Lower leg skin (tissue), 4 donors: ENCODE measurements around the gene PALM3. TPM values are rescaled to one million over a fixed set of nuclear protein-coding genes. Genes with fewer than 3 reads are reported as not detected.
"Not testable (repeated sequence)": the region's sequence is repeated elsewhere in the genome, so short reads cannot be mapped to it uniquely, and the experiment has no call there.

Experiments
- DNase-seq, 2 donors: peaks; one replicate each; pipeline ENCODE4 v3.0.0-alpha.2; 2019; ENCODE audit warnings: low spot score in 2 of 2
- H3K4me3 ChIP-seq: fragments of 200-600 bp; sonication (generic); 2 replicates; pipeline ENCODE4 v1.5.1; 2017; ENCODE audit warnings: mild to moderate bottlenecking, low read depth; ENCODE audit not compliant: poor library complexity, severe bottlenecking
- POLR2A ChIP-seq, 2 donors: fragments of 450-650 bp; IDR thresholded peaks; one replicate each; pipeline ENCODE4 v1.6.1; 2016 to 2017; ENCODE audit warnings: antibody characterized with exemption in 2 of 2, mild to moderate bottlenecking in 1 of 2, moderate library complexity in 1 of 2
- WGBS, 2 donors: methylation state at CpG; one replicate each; pipeline ENCODE4 v1.1.5; 2018; 5-methylcytosine and 5-hydroxymethylcytosine counted together
- intact Hi-C: fragments of 100-400 bp; cut with DNase I; formaldehyde crosslinking; loops from one replicate; pipeline ENCODE4 v1.15.0; 2023; ENCODE audit warnings: low total_unique reads
- total RNA-seq, 4 donors: library from RNA; depleted of rRNA; stranded (reverse); fragments of >200 nt; gene quantifications; one replicate each; pipeline ENCODE4 v1.1.0, GENCODE V29; 2016
- TF ChIP-seq, protein P1 (sequence below), 3 donors: fragments of 450-650 bp; IDR thresholded peaks; one replicate each; pipeline ENCODE4 v1.5.1; 2016; ENCODE audit warnings: antibody characterized with exemption in 3 of 3, mild to moderate bottlenecking in 3 of 3, moderate library complexity in 2 of 3

The PALM3 gene
- total RNA-seq, 4 donors from 2014 or later: 0.10 TPM; not detected in 3

- H3K4me3 ChIP-seq: no peak overlapping the region
- no peak for DNase-seq
- intact Hi-C loops: loop anchor here (10.0 kb wide), 1 partner anchor 89 kb away; no protein-coding TSS in a partner anchor
- WGBS, 2 donors: 81 to 83% methylated on average over 6 of the region's 6 CpGs
- TF ChIP-seq POLR2A (IDR thresholded peaks at IDR 0.05): no peak
- TF ChIP-seq, protein P1, sequence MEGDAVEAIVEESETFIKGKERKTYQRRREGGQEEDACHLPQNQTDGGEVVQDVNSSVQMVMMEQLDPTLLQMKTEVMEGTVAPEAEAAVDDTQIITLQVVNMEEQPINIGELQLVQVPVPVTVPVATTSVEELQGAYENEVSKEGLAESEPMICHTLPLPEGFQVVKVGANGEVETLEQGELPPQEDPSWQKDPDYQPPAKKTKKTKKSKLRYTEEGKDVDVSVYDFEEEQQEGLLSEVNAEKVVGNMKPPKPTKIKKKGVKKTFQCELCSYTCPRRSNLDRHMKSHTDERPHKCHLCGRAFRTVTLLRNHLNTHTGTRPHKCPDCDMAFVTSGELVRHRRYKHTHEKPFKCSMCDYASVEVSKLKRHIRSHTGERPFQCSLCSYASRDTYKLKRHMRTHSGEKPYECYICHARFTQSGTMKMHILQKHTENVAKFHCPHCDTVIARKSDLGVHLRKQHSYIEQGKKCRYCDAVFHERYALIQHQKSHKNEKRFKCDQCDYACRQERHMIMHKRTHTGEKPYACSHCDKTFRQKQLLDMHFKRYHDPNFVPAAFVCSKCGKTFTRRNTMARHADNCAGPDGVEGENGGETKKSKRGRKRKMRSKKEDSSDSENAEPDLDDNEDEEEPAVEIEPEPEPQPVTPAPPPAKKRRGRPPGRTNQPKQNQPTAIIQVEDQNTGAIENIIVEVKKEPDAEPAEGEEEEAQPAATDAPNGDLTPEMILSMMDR (IDR thresholded peaks at IDR 0.05): no peak
These were observed 7.8 kb downstream of the PALM3 start for GRCh38 chr19:14054099-14054498.

DNA sequence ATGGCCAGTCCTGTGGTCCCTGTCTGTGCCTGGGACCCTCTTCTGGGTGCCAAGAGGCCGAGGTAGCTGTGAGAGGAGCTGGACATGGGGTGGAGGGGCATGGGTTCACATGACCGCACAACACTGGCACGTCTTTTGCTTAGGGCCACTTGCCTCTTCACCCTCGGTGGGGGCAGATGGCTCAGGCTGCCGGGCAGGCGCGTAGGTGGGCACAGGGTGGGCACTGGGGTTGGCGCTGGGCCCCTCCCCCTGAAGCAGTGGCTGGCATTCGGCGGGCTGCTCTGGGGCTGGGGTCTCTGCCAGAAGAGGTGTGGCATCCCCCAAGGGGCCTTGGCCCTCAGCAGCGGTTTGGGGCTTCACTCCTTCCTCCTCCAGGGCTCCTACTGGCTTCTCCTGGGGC, 8.4 kb downstream of the PALM3 start:
- WGBS, 2 donors: 84 to 88% methylated on average over 6 to 11 of the region's 11 CpGs
- H3K4me3 ChIP-seq: no peak overlapping the region
- TF ChIP-seq, protein P1 (IDR thresholded peaks at IDR 0.05): no peak
- no peak for TF ChIP-seq POLR2A (IDR thresholded peaks at IDR 0.05)
- intact Hi-C loops: loop anchor here (10.0 kb wide), 1 partner anchor 89 kb away; no protein-coding TSS in a partner anchor
- DNase-seq: no peak

DNA sequence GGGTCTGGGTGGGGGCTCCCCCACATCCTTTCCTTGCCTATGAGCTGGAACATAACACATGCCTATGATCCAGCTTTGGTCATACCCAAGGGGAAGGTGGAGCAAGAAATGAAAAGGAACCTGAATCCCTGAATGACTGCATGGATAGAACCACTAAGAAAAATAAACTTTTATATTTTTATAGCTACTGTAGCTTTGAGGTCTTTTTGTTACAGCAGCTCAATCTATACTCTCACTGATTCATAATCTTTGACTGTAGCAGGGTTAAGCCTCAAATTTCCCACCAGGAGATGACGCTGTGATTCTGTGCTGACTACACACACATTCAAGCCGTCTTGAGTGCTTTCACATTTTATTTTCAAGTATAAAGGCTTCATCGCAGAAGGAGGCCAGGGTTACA, 8.8 kb downstream of the PALM3 start:
- WGBS, 2 donors: 92 to 95% methylated on average over 3 of the region's 3 CpGs
- intact Hi-C loops: loop anchor here (10.0 kb wide), 1 partner anchor 88 kb away; no protein-coding TSS in a partner anchor
- TF ChIP-seq, protein P1 (IDR thresholded peaks at IDR 0.05): no peak
- TF ChIP-seq POLR2A (IDR thresholded peaks at IDR 0.05): no peak
- DNase-seq: no peak
- H3K4me3 ChIP-seq: no peak overlapping the region

DNA sequence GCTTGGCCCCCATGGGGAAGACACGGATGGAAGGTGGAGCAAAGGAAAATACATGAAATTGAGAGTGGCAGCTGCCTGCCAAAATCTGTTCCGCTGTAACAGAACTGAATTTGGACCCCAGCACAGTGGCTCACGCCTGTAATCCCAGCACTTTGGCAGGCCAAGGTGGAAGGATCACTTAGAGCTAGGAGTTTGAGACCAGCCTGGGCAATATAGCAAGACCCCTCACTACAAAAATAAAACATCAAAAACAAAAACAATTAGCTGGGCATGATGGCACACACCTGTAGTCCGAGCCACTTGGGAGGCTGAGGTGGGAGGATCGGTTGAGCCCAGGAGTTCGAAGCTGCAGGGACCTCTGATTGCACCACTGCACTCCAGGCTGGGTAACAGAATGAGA, 9.4 kb downstream of the PALM3 start:
- H3K4me3 ChIP-seq: no peak overlapping the region
- WGBS, 2 donors: 90 to 93% methylated on average over 6 of the region's 6 CpGs
- no peak for TF ChIP-seq POLR2A (IDR thresholded peaks at IDR 0.05)
- TF ChIP-seq, protein P1 (IDR thresholded peaks at IDR 0.05): no peak
- intact Hi-C loops: loop anchor here (10.0 kb wide), 1 partner anchor 88 kb away; no protein-coding TSS in a partner anchor
- no peak for DNase-seq

- intact Hi-C loops: loop anchor here (10.0 kb wide), 1 partner anchor 87 kb away; no protein-coding TSS in a partner anchor
- TF ChIP-seq, protein P1 (IDR thresholded peaks at IDR 0.05): no peak
- TF ChIP-seq POLR2A (IDR thresholded peaks at IDR 0.05): no peak
- WGBS, 2 donors: 60 to 86% methylated on average over 1 to 9 of the region's 9 CpGs
- DNase-seq: no peak
- no peak overlapping the region for H3K4me3 ChIP-seq
These were observed 9.9 kb downstream of the PALM3 start for GRCh38 chr19:14051980-14052379.

GRCh38 chr19:14050961-14051360, 10.9 kb downstream of the PALM3 start:
- WGBS, 2 donors: 91 to 93% methylated on average over 11 of the region's 11 CpGs
- H3K4me3 ChIP-seq, DNase-seq: not testable (repeated sequence)
- intact Hi-C loops: loop anchor here (10.0 kb wide), 1 partner anchor 86 kb away; no protein-coding TSS in a partner anchor
